ENCODE results near the gene IRF2. TPM values are rescaled to one million over a fixed set of nuclear protein-coding genes. Genes with fewer than 3 reads are reported as not detected.
A peak's percentile ranks its signal among the peaks of the same experiment; 100 is the strongest.
"Not testable (repeated sequence)": the region's sequence is repeated elsewhere in the genome, so short reads cannot be mapped to it uniquely, and the experiment has no call there.

IRF2 gene
- total RNA-seq, 1 donor = 43.8 TPM

- peak overlapping the region; percentile 69 for H3K4me2 ChIP-seq (ENCODE audit: insufficient read depth, low read length)
- H3K27me3 ChIP-seq (ENCODE audit: insufficient read depth, low read length) = no peaks in the 10 kb centered on the region
- H4K20me1 ChIP-seq (ENCODE audit: insufficient read depth, low read length) = no peaks in the 10 kb centered on the region
- H2AFZ ChIP-seq (ENCODE audit: low read length) = no peak overlapping the region
- TF ChIP-seq CTCF (IDR thresholded peaks at IDR 0.05; ENCODE audit: extremely low read depth, low read depth, low read length) = no peak
- no peaks in the 10 kb centered on the region for H3K79me2 ChIP-seq (ENCODE audit: insufficient read depth, low read length)
- H3K4me1 ChIP-seq (ENCODE audit: insufficient read depth, low read length) = peaks cover 29% of the 10 kb centered on the region
- H3K9me3 ChIP-seq (ENCODE audit: low read depth, low read length) = no peaks in the 10 kb centered on the region
- no peak for DNase-seq (ENCODE audit: insufficient read length, low spot score, missing footprints)
- peak overlapping the region; percentile 59 for H3K4me3 ChIP-seq (ENCODE audit: insufficient read depth, low read length)
- H3K27ac ChIP-seq (ENCODE audit: low read depth, low read length) = peak overlapping the region; percentile 88
- H3K36me3 ChIP-seq (ENCODE audit: insufficient read depth, low read length) = peaks cover 18% of the 10 kb centered on the region
Observed at GRCh38 chr4:184384056-184384809, 90.1 kb downstream of the IRF2 start.

- H3K4me1 ChIP-seq (ENCODE audit: insufficient read depth, low read length) = peaks cover 29% of the 10 kb centered on the region
- H3K27ac ChIP-seq (ENCODE audit: low read depth, low read length) = peak overlapping the region; percentile 88
- no peaks in the 10 kb centered on the region for H3K27me3 ChIP-seq (ENCODE audit: insufficient read depth, low read length)
- peak overlapping the region; percentile 59 for H3K4me3 ChIP-seq (ENCODE audit: insufficient read depth, low read length)
- peak overlapping the region; percentile 69 for H3K4me2 ChIP-seq (ENCODE audit: insufficient read depth, low read length)
- no peaks in the 10 kb centered on the region for H3K79me2 ChIP-seq (ENCODE audit: insufficient read depth, low read length)
- no peaks in the 10 kb centered on the region for H3K9me3 ChIP-seq (ENCODE audit: low read depth, low read length)
- DNase-seq (ENCODE audit: insufficient read length, low spot score, missing footprints) = peak; percentile 90
- no peak for TF ChIP-seq CTCF (IDR thresholded peaks at IDR 0.05; ENCODE audit: extremely low read depth, low read depth, low read length)
- H2AFZ ChIP-seq (ENCODE audit: low read length) = no peak overlapping the region
- H4K20me1 ChIP-seq (ENCODE audit: insufficient read depth, low read length) = no peaks in the 10 kb centered on the region
- H3K36me3 ChIP-seq (ENCODE audit: insufficient read depth, low read length) = peaks cover 12% of the 10 kb centered on the region
Observed at GRCh38 chr4:184383497-184384055, 90.8 kb downstream of the IRF2 start.

- Histone ChIP-seq H3K4me2 (ENCODE audit: insufficient read depth, low read length) (peak overlapping the region; percentile 69), H3K79me2 (ENCODE audit: insufficient read depth, low read length) (no peaks in the 10 kb centered on the region), H3K4me1 (ENCODE audit: insufficient read depth, low read length) (peaks cover 29% of the 10 kb centered on the region), H3K4me3 (ENCODE audit: insufficient read depth, low read length) (no peak overlapping the region), H2AFZ (ENCODE audit: low read length) (no peak overlapping the region), H3K27me3 (ENCODE audit: insufficient read depth, low read length) (no peaks in the 10 kb centered on the region), H4K20me1 (ENCODE audit: insufficient read depth, low read length) (no peaks in the 10 kb centered on the region), H3K36me3 (ENCODE audit: insufficient read depth, low read length) (peaks cover 4% of the 10 kb centered on the region), H3K27ac (ENCODE audit: low read depth, low read length) (peak overlapping the region; percentile 88), H3K9me3 (ENCODE audit: low read depth, low read length) (no peaks in the 10 kb centered on the region)
- DNase-seq (ENCODE audit: insufficient read length, low spot score, missing footprints) = no peak
- TF ChIP-seq CTCF (IDR thresholded peaks at IDR 0.05; ENCODE audit: extremely low read depth, low read depth, low read length) = no peak
Observed at GRCh38 chr4:184382189-184382846, 92.0 kb downstream of the IRF2 start.

GRCh38 chr4:184380707-184381106 is 93.6 kb downstream of the IRF2 start:
- no peak for TF ChIP-seq CTCF (IDR thresholded peaks at IDR 0.05; ENCODE audit: extremely low read depth, low read depth, low read length)
- H3K9me3 ChIP-seq (ENCODE audit: low read depth, low read length) = no peaks in the 10 kb centered on the region
- H3K4me1 ChIP-seq (ENCODE audit: insufficient read depth, low read length) = peaks cover 28% of the 10 kb centered on the region
- no peak overlapping the region for H3K4me2 ChIP-seq (ENCODE audit: insufficient read depth, low read length)
- DNase-seq (ENCODE audit: insufficient read length, low spot score, missing footprints) = no peak
- no peak overlapping the region for H3K27ac ChIP-seq (ENCODE audit: low read depth, low read length)
- H4K20me1 ChIP-seq (ENCODE audit: insufficient read depth, low read length) = no peaks in the 10 kb centered on the region
- no peaks in the 10 kb centered on the region for H3K27me3 ChIP-seq (ENCODE audit: insufficient read depth, low read length)
- no peaks in the 10 kb centered on the region for H3K79me2 ChIP-seq (ENCODE audit: insufficient read depth, low read length)
- H3K36me3 ChIP-seq (ENCODE audit: insufficient read depth, low read length) = no peaks in the 10 kb centered on the region
- H2AFZ ChIP-seq (ENCODE audit: low read length) = no peak overlapping the region
- no peak overlapping the region for H3K4me3 ChIP-seq (ENCODE audit: insufficient read depth, low read length)

GRCh38 chr4:184380214-184380613 is 94.1 kb downstream of the IRF2 start:
- not testable (repeated sequence) for DNase-seq (ENCODE audit: insufficient read length, low spot score, missing footprints); H2AFZ ChIP-seq (ENCODE audit: low read length); H3K9me3 ChIP-seq (ENCODE audit: low read depth, low read length); H3K36me3 ChIP-seq (ENCODE audit: insufficient read depth, low read length); H3K79me2 ChIP-seq (ENCODE audit: insufficient read depth, low read length); H3K4me3 ChIP-seq (ENCODE audit: insufficient read depth, low read length); H3K4me2 ChIP-seq (ENCODE audit: insufficient read depth, low read length); H4K20me1 ChIP-seq (ENCODE audit: insufficient read depth, low read length); H3K27me3 ChIP-seq (ENCODE audit: insufficient read depth, low read length); H3K27ac ChIP-seq (ENCODE audit: low read depth, low read length)
- peaks cover 24% of the 10 kb centered on the region for H3K4me1 ChIP-seq (ENCODE audit: insufficient read depth, low read length)
